Adrenal gland (tissue), 12 donors: Measurements from ENCODE around the gene TP53TG5. TPM values are rescaled to one million over a fixed set of nuclear protein-coding genes. Genes with fewer than 3 reads are reported as not detected.

ENCODE experiments used
- DNase-seq, 7 donors: peaks; one replicate each; pipeline ENCODE4 v3.0.0-alpha.2; 2019 to 2020
- H3K27ac ChIP-seq, 5 donors: fragments of 200-600 bp; sonication (generic) in 4 of 5; 1 replicate in 3 of 5; 2 replicates in 2 of 5; pipeline versions ENCODE4 v1.5.1 to v1.8.0; 2016 to 2020; ENCODE audit warnings: mild to moderate bottlenecking in 1 of 5
- H3K27me3 ChIP-seq: fragments of 200-600 bp; 2 replicates; pipeline ENCODE4 v1.8.0; 2021
- H3K36me3 ChIP-seq, 2 donors: fragments of 200-600 bp; replicated peaks in 1 of 2; 1 replicate in 1 of 2; 2 replicates in 1 of 2; pipeline versions ENCODE4 v1.5.1 to v1.8.0; 2018 to 2022
- H3K4me1 ChIP-seq, 2 donors: fragments of 200-600 bp; replicated peaks in 1 of 2; 1 replicate in 1 of 2; 2 replicates in 1 of 2; pipeline versions ENCODE4 v1.5.1 to v1.8.0; 2018 to 2021
- H3K4me3 ChIP-seq, 4 donors: fragments of 200-600 bp; sonication (generic) in 3 of 4; one replicate each; pipeline ENCODE4 v1.5.1; 2016 to 2018
- H3K9me3 ChIP-seq, 3 donors: fragments of 200-600 bp; sonication (generic) in 1 of 3; replicated peaks in 1 of 3; 1 replicate in 2 of 3; 2 replicates in 1 of 3; pipeline versions ENCODE4 v1.5.1 to v1.8.0; 2016 to 2021
- POLR2A ChIP-seq, 2 donors: fragments of 450-650 bp; IDR thresholded peaks; one replicate each; pipeline ENCODE4 v1.6.1; 2017; ENCODE audit warnings: antibody characterized with exemption in 2 of 2, mild to moderate bottlenecking in 2 of 2, moderate library complexity in 1 of 2
- WGBS, 4 donors: extraction: QIAGEN DNeasy Blood & Tissue Kit in 2 of 4; methylation state at CpG; one replicate each; pipeline versions ENCODE4 v1.1.5 to v1.1.7; 2013 to 2017; 5-methylcytosine and 5-hydroxymethylcytosine counted together
- intact Hi-C, 2 donors: fragments of 100-400 bp; cut with DNase I; formaldehyde crosslinking; loops; one replicate each; pipeline versions ENCODE4 v1.14.1 to v1.15.0; 2022 to 2023
- polyA plus RNA-seq, 3 donors: library from polyadenylated mRNA; stranded (reverse); fragments of 200-250 nt in 2 of 3; fragments of 350-450 nt in 1 of 3; fragmentation: Illumina TruSeq in 1 of 3; extraction: RNeasy Lipid Tissue Mini Kit (QIAGEN cat#74804) in 1 of 3; gene quantifications; one replicate each; pipeline ENCODE4 v1.2.3, GENCODE V29; 2013 to 2014
- total RNA-seq, 9 donors: library from RNA; depleted of rRNA in 4 of 9; stranded (reverse); fragments of >200 nt in 4 of 9; fragments of 120-200 nt in 1 of 9; fragmentation: NEBNext Ultra II Directional in 1 of 9; extraction: Animal tissue kit (Norgen Biotek cat#: 25700) in 1 of 9; gene quantifications; one replicate each; pipeline versions ENCODE4 v1.1.0 to v1.2.4, GENCODE V29; 2013 to 2023
- TF ChIP-seq, protein P1 (sequence below), 6 experiments: fragments of 450-650 bp in 4 of 6; fragments of 200-600 bp in 2 of 6; sonication (generic) in 1 of 6; IDR thresholded peaks; 1 replicate in 5 of 6; 2 replicates in 1 of 6; pipeline versions ENCODE4 v1.5.1 to v1.8.0; 2016 to 2021; ENCODE audit warnings: antibody characterized with exemption in 6 of 6, mild to moderate bottlenecking in 2 of 6, moderate library complexity in 1 of 6
- donor health status: healthy with polysubstance abuse.
- donor health status: Bipolar disorder and iron deficiency.
- donor health status: DM: yes; HTN: yes; CAD: no.
- donor health status: DM: no; HTN: no; CAD: no.
- donor health status: DM: no; HTN: no; CAD: no.
- donor health status: DM: yes; HTN: yes; CAD: no.

The TP53TG5 gene
- total and polyA plus RNA-seq, 12 donors, result 0.24 to 0.78 (median 0.49) TPM; not detected in 8

GRCh38 chr20:45365444-45365970, 12.6 kb downstream of the TP53TG5 start:
- H3K27ac ChIP-seq, result no peak overlapping the region
- 84 to 93% (median 86%) methylated on average over 5 of the region's 5 CpGs for WGBS, 4 donors
- peak in 1 of 7 donors; percentile 25 for DNase-seq

DNA sequence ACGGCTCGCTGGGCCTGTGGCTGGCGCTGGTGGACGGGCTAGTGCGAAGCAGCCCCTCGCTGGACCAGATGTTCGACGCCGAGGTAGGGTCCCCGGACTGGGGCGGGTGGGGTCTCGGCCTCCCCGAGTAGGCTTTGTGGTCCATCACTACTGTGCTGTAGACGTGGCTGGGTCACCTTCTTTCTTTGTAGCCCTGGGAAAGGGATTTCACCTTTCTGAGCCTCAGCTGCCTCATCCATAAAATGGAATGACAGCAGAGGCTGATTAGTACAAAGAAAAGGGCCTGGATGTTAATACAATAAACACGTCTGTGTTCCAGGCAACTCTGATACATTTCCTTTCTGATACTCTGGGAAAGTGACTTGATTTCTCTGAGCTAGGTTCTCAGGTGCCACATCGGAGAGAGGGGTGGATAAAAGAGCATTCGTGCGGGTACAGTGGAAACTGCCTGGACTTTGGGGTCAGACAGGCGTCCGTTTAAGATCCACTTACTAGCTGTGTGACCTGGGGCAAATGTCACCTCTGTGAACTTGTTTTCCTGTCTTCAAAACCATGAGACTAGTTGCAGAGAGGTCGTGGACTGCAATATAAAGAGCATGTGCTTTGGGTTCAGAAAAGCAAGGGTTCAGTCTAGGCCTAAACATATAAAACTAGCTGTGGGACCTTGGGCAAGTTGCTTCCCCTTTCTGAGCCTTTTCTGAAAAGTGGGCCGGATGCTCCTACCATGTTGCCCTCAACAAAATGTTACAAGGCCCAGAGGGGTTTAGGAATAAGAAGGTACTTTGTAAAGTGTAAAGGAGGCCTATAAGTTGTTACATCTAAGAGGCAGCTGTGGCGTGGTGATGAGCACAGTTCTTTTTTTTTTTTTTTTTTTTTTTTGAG, 14.3 kb downstream of the TP53TG5 start:
- DNase-seq, result peak in 2 of 7 donors; percentile 13 to 18
- H3K4me1 ChIP-seq, result peaks cover 17 to 27% of the 10 kb centered on the region in 2 donors
- WGBS, 4 donors, result 16 to 47% (median 22%) methylated on average over 9 to 23 of the region's 23 CpGs

More at GRCh38 chr20:45365444-45365970, 12.6 kb downstream of the TP53TG5 start:
- peaks cover 0 to 23% of the 10 kb centered on the region in 2 donors for H3K36me3 ChIP-seq
- peaks cover 2 to 11% of the 10 kb centered on the region in 2 donors for H3K4me1 ChIP-seq
- no peak overlapping the region for H3K4me3 ChIP-seq
- H3K9me3 ChIP-seq, result no peaks in the 10 kb centered on the region
- intact Hi-C loops, result no loop called here
- TF ChIP-seq POLR2A (IDR thresholded peaks at IDR 0.05), result no peak
- TF ChIP-seq, protein P1, sequence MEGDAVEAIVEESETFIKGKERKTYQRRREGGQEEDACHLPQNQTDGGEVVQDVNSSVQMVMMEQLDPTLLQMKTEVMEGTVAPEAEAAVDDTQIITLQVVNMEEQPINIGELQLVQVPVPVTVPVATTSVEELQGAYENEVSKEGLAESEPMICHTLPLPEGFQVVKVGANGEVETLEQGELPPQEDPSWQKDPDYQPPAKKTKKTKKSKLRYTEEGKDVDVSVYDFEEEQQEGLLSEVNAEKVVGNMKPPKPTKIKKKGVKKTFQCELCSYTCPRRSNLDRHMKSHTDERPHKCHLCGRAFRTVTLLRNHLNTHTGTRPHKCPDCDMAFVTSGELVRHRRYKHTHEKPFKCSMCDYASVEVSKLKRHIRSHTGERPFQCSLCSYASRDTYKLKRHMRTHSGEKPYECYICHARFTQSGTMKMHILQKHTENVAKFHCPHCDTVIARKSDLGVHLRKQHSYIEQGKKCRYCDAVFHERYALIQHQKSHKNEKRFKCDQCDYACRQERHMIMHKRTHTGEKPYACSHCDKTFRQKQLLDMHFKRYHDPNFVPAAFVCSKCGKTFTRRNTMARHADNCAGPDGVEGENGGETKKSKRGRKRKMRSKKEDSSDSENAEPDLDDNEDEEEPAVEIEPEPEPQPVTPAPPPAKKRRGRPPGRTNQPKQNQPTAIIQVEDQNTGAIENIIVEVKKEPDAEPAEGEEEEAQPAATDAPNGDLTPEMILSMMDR (IDR thresholded peaks at IDR 0.05), result no peak
- no peaks in the 10 kb centered on the region for H3K27me3 ChIP-seq

DNA sequence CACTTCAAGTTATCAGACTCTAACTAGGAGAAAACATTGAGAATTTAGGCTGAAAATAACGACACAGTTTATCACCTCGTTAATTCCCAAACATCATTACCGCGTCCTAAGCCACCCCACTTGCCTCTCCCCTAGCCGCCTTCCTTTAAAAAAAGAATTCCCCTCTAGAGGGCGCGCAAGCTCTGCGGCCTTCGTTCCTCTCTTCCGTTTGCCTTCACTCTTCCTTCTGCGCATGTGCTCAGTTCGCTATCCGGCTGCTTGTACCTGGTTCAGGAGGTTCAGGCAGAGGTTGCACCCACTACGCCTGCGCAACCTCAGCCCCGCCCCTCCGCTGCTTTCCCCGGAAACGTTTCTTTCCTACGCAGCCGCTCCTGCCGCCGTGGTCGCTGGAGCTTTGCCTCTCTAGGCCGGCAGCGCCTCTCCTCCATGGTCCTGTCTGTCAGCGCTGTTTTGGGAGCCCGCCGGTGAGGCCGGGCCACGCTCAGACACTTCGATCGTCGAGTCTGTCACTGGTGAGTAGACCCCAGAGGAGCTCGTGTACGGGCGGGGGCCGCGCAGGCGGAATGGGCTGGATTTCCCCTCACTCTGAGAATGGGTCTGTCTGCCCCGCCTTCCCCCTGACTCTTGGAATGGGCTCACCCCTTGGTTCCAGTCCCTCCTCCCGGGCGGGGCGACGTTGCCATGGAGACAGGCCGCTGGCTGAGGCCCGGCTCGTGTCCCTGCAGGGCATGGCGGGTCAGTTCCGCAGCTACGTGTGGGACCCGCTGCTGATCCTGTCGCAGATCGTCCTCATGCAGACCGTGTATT, 15.1 kb downstream of the TP53TG5 start, which contains the start of gene SYS1:
Gene SYS1, plus strand, starts transcription at position 353 of the 807 bp plus-strand sequence. Its CDS starts 376 bp downstream, at position 729.
- no peaks in the 10 kb centered on the region for H3K9me3 ChIP-seq
- H3K36me3 ChIP-seq, result peaks cover 0 to 22% of the 10 kb centered on the region in 2 donors
- peak within 1 kb of the TSS; percentile 46 to 78 (median 56) for H3K4me3 ChIP-seq
- 0 to 2% (median 0%) methylated on average over 13 to 55 of the region's 55 CpGs for WGBS, 4 donors
- TF ChIP-seq POLR2A (IDR thresholded peaks at IDR 0.05), result peak; percentile 96 to 98
- TF ChIP-seq, protein P1 (IDR thresholded peaks at IDR 0.05), result peak; percentile 85 to 98 (median 92)
- intact Hi-C loops, result no loop called here
- H3K27ac ChIP-seq, result peak within 1 kb of the TSS; percentile 84 to 98 (median 91)
- DNase-seq, result peak; percentile 99
- peaks cover 26 to 35% of the 10 kb centered on the region in 2 donors for H3K4me1 ChIP-seq
- H3K27me3 ChIP-seq, result no peaks in the 10 kb centered on the region

More for the DNA sequence above, 14.3 kb downstream of the TP53TG5 start:
- intact Hi-C loops, result no loop called here
- H3K9me3 ChIP-seq, result no peaks in the 10 kb centered on the region
- peak overlapping the region; percentile 84 to 98 (median 91) for H3K27ac ChIP-seq
- H3K36me3 ChIP-seq, result peaks cover 0 to 23% of the 10 kb centered on the region in 2 donors
- H3K27me3 ChIP-seq, result no peaks in the 10 kb centered on the region
- peak overlapping the region; percentile 46 to 78 (median 56) for H3K4me3 ChIP-seq
- no peak for TF ChIP-seq POLR2A (IDR thresholded peaks at IDR 0.05)

GRCh38 chr20:45361793-45362192, 16.3 kb downstream of the TP53TG5 start:
- TF ChIP-seq POLR2A (IDR thresholded peaks at IDR 0.05), result no peak
- TF ChIP-seq, protein P1 (IDR thresholded peaks at IDR 0.05), result no peak
- peak overlapping the region in 2 of 5 donors; percentile 4 to 89 for H3K27ac ChIP-seq
- no peaks in the 10 kb centered on the region for H3K27me3 ChIP-seq
- no peaks in the 10 kb centered on the region for H3K9me3 ChIP-seq
- DNase-seq, result peak in 2 of 7 donors; percentile 21 to 30
- 66 to 76% (median 72%) methylated on average over 6 of the region's 6 CpGs for WGBS, 4 donors
- no peak overlapping the region for H3K4me3 ChIP-seq
- intact Hi-C loops, result no loop called here
- H3K4me1 ChIP-seq, result peaks cover 31 to 41% of the 10 kb centered on the region in 2 donors
- H3K36me3 ChIP-seq, result peaks cover 0 to 10% of the 10 kb centered on the region in 2 donors
